Neural progenitor cell (in vitro differentiated cells): ENCODE results near the gene CLK1. TPM values are rescaled to one million over a fixed set of nuclear protein-coding genes. Genes with fewer than 3 reads are reported as not detected.
A peak's percentile ranks its signal among the peaks of the same experiment; 100 is the strongest.

Experiments
- DNase-seq: peaks from one replicate; pipeline ENCODE4 v3.0.0-alpha.2; 2016; ENCODE audit warnings: low spot score
- H2AFZ ChIP-seq: fragments of 200-600 bp; sonication (generic); replicated peaks from 2 replicates; pipeline ENCODE4 v1.6.1; 2016; ENCODE audit warnings: antibody characterized with exemption
- H3F3A ChIP-seq: fragments of 200-600 bp; sonication (generic); 2 replicates; pipeline ENCODE4 v1.6.1; 2016; ENCODE audit warnings: antibody characterized with exemption, low read depth
- H3K27ac ChIP-seq: fragments of 200-600 bp; sonication (generic); 2 replicates; pipeline ENCODE4 v1.5.1; 2016; ENCODE audit warnings: mild to moderate bottlenecking
- H3K27me3 ChIP-seq: fragments of 200-600 bp; sonication (generic); 2 replicates; pipeline ENCODE4 v1.6.1; 2016; ENCODE audit warnings: mild to moderate bottlenecking, moderate library complexity
- H3K36me3 ChIP-seq: fragments of 200-600 bp; sonication (generic); 2 replicates; pipeline ENCODE4 v1.5.1; 2016
- H3K4me1 ChIP-seq: fragments of 200-600 bp; sonication (generic); 2 replicates; pipeline ENCODE4 v1.6.1; 2016; ENCODE audit warnings: mixed run types
- H3K4me2 ChIP-seq: fragments of 200-600 bp; sonication (generic); 2 replicates; pipeline ENCODE4 v1.6.1; 2016
- H3K4me3 ChIP-seq: fragments of 200-600 bp; sonication (generic); 2 replicates; pipeline ENCODE4 v1.5.1; 2016
- H3K79me2 ChIP-seq: fragments of 200-600 bp; sonication (generic); 2 replicates; pipeline ENCODE4 v1.6.1; 2016; ENCODE audit warnings: low read depth
- H3K9ac ChIP-seq: fragments of 200-600 bp; sonication (generic); 2 replicates; pipeline ENCODE4 v1.6.1; 2016
- H3K9me3 ChIP-seq: fragments of 200-600 bp; sonication (generic); 2 replicates; pipeline ENCODE4 v1.5.1; 2016; ENCODE audit warnings: low read depth
- H4K20me1 ChIP-seq: fragments of 200-600 bp; sonication (generic); 2 replicates; pipeline ENCODE4 v1.6.1; 2016; ENCODE audit warnings: low read depth
- H3K27ac Mint-ChIP-seq: 3 replicates; pipeline ENCODE4 v1.8.0; 2021; ENCODE audit warnings: mixed read lengths
- H3K27me3 Mint-ChIP-seq: 2 replicates; pipeline ENCODE4 v1.8.0; 2022; ENCODE audit warnings: low read depth, mild to moderate bottlenecking, inconsistent platforms, moderate library complexity, mixed read lengths; ENCODE audit not compliant: insufficient read depth
- H3K36me3 Mint-ChIP-seq: 3 replicates; pipeline ENCODE4 v1.8.0; 2021; ENCODE audit warnings: mixed read lengths
- H3K4me1 Mint-ChIP-seq: 3 replicates; pipeline ENCODE4 v1.8.0; 2021; ENCODE audit warnings: mixed read lengths
- H3K4me3 Mint-ChIP-seq: 3 replicates; pipeline ENCODE4 v1.8.0; 2021; ENCODE audit warnings: mild to moderate bottlenecking, moderate library complexity, mixed read lengths
- H3K9me3 Mint-ChIP-seq: 3 replicates; pipeline ENCODE4 v1.8.0; 2020; ENCODE audit warnings: mixed read lengths
- CTCF ChIP-seq: fragments of 200-600 bp; sonication (generic); IDR thresholded peaks from 2 replicates; pipeline ENCODE4 v1.5.1; 2017; ENCODE audit warnings: antibody characterized with exemption, mild to moderate bottlenecking
- EZH2 ChIP-seq: fragments of 200-600 bp; sonication (generic); IDR thresholded peaks from 2 replicates; pipeline ENCODE4 v1.6.1; 2017; ENCODE audit warnings: antibody characterized with exemption, mild to moderate bottlenecking, moderate library complexity
- EZH2phosphoT487 ChIP-seq: fragments of 200-600 bp; sonication (generic); IDR thresholded peaks from 2 replicates; pipeline ENCODE4 v1.6.1; 2017; ENCODE audit warnings: antibody characterized with exemption
- total RNA-seq: library from RNA; depleted of rRNA; stranded (reverse); fragments of >200 nt; gene quantifications from 2 replicates; pipeline ENCODE4 v1.2.3, GENCODE V29; 2015; ENCODE audit warnings: low replicate concordance

The CLK1 gene
- total RNA-seq: 126 and 253 TPM in 2 replicates

- peak within 1 kb of the TSS; percentile 99 for H3K27ac Mint-ChIP-seq
- Histone ChIP-seq H3K9me3 (no peaks in the 10 kb centered on the region), H3F3A (peaks cover 28% of the 10 kb centered on the region), H3K4me3 (peak within 1 kb of the TSS; percentile 95), H3K79me2 (peaks cover 52% of the 10 kb centered on the region), H2AFZ (peak within 1 kb of the TSS; percentile 85), H3K4me1 (peaks cover 19% of the 10 kb centered on the region), H3K4me2 (peak within 1 kb of the TSS; percentile 90), H3K36me3 (peaks cover 22% of the 10 kb centered on the region), H3K27ac (peak within 1 kb of the TSS; percentile 97), H4K20me1 (peaks cover 40% of the 10 kb centered on the region), H3K27me3 (no peaks in the 10 kb centered on the region), H3K9ac (peak within 1 kb of the TSS; percentile 98)
- DNase-seq: peak; percentile 92
- peaks cover 20% of the 10 kb centered on the region for H3K4me1 Mint-ChIP-seq
- H3K9me3 Mint-ChIP-seq: peaks cover 3% of the 10 kb centered on the region
- peaks cover 21% of the 10 kb centered on the region for H3K36me3 Mint-ChIP-seq
- no peaks in the 10 kb centered on the region for H3K27me3 Mint-ChIP-seq
- TF ChIP-seq EZH2 (no peak), EZH2phosphoT487 (no peak), CTCF (no peak)
- peak within 1 kb of the TSS; percentile 99 for H3K4me3 Mint-ChIP-seq
These were observed at the start of gene CLK1 for GRCh38 chr2:200864176-200865034. Gene CLK1, minus strand, starts transcription at chr2:200864658. Its CDS starts 2,796 bp downstream, at chr2:200861862.

DNA sequence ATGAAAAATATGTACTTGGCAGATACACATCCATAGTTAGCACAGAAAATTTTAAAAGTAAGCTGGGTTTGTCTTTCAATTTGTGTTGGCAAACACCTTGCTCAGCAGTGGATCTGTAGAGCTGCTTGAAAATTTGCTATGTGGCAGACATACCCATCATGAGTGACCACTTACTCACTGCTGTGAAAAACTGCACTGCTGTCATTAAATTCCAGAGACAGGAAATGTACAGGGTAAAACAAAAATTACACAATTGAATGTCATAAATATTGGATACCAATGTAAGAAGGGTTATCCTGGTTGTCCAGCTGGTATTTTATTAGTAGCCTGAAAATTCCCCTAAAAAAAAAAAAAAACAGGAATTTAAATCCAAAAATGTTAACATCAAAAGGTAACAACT is 49.2 kb upstream of the CLK1 start:
- no peaks in the 10 kb centered on the region for H4K20me1 ChIP-seq
- Mint-ChIP-seq H3K27me3 (no peaks in the 10 kb centered on the region), H3K27ac (no peak overlapping the region), H3K4me3 (no peak overlapping the region), H3K36me3 (peaks cover 15% of the 10 kb centered on the region), H3K4me1 (no peaks in the 10 kb centered on the region), H3K9me3 (no peaks in the 10 kb centered on the region)
- no peak overlapping the region for H2AFZ ChIP-seq
- H3K9ac ChIP-seq: no peak overlapping the region
- H3K27me3 ChIP-seq: no peaks in the 10 kb centered on the region
- no peak overlapping the region for H3K27ac ChIP-seq
- no peaks in the 10 kb centered on the region for H3K79me2 ChIP-seq
- no peak for DNase-seq
- H3F3A ChIP-seq: peaks cover 15% of the 10 kb centered on the region
- TF ChIP-seq EZH2phosphoT487 (no peak), CTCF (no peak), EZH2 (no peak)
- no peak overlapping the region for H3K4me3 ChIP-seq
- H3K36me3 ChIP-seq: peaks cover 14% of the 10 kb centered on the region
- H3K4me2 ChIP-seq: no peak overlapping the region
- no peaks in the 10 kb centered on the region for H3K4me1 ChIP-seq
- H3K9me3 ChIP-seq: no peaks in the 10 kb centered on the region

DNA sequence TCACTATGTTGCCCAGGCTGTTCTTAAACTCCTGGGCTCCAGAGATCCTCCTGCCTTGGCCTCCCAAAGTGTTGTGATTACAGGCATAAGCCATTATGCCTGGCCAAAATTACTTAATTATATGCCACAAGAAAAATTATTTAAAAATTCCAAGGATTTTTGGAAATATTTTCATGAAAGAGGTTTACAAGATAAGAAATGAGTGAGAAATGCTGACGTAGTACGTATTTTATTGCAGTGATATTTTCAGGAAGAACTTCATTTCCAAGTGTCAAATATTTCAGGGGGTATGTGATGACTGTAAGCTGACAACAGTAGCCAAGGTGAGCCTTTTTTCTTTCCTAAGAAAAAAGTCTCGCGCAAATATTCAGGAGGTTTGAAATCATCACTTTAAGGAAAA is 45.5 kb upstream of the CLK1 start:
- peaks cover 11% of the 10 kb centered on the region for H3K36me3 ChIP-seq
- H3K36me3 Mint-ChIP-seq: peaks cover 11% of the 10 kb centered on the region
- no peak overlapping the region for H3K4me3 ChIP-seq
- no peaks in the 10 kb centered on the region for H3K27me3 Mint-ChIP-seq
- H3K9me3 Mint-ChIP-seq: no peaks in the 10 kb centered on the region
- H4K20me1 ChIP-seq: no peaks in the 10 kb centered on the region
- H3K9me3 ChIP-seq: no peaks in the 10 kb centered on the region
- no peaks in the 10 kb centered on the region for H3K27me3 ChIP-seq
- H3K4me1 Mint-ChIP-seq: no peaks in the 10 kb centered on the region
- no peaks in the 10 kb centered on the region for H3K4me1 ChIP-seq
- H3F3A ChIP-seq: peaks cover 24% of the 10 kb centered on the region
- no peak overlapping the region for H2AFZ ChIP-seq
- H3K9ac ChIP-seq: no peak overlapping the region
- no peak overlapping the region for H3K4me3 Mint-ChIP-seq
- DNase-seq: no peak
- TF ChIP-seq EZH2phosphoT487 (no peak), EZH2 (no peak), CTCF (no peak)
- no peak overlapping the region for H3K27ac ChIP-seq
- no peaks in the 10 kb centered on the region for H3K79me2 ChIP-seq
- no peak overlapping the region for H3K27ac Mint-ChIP-seq
- H3K4me2 ChIP-seq: no peak overlapping the region
